Neural progenitor cell (in vitro differentiated cells): Measurements from ENCODE around the gene SLC30A4. TPM values are rescaled to one million over a fixed set of nuclear protein-coding genes. Genes with fewer than 3 reads are reported as not detected.

Experiments used
- DNase-seq: peaks from one replicate; pipeline ENCODE4 v3.0.0-alpha.2; 2016; ENCODE audit warnings: low spot score
- H2AFZ ChIP-seq: fragments of 200-600 bp; sonication (generic); replicated peaks from 2 replicates; pipeline ENCODE4 v1.6.1; 2016; ENCODE audit warnings: antibody characterized with exemption
- H3F3A ChIP-seq: fragments of 200-600 bp; sonication (generic); 2 replicates; pipeline ENCODE4 v1.6.1; 2016; ENCODE audit warnings: antibody characterized with exemption, low read depth
- H3K27ac ChIP-seq: fragments of 200-600 bp; sonication (generic); 2 replicates; pipeline ENCODE4 v1.5.1; 2016; ENCODE audit warnings: mild to moderate bottlenecking
- H3K27me3 ChIP-seq: fragments of 200-600 bp; sonication (generic); 2 replicates; pipeline ENCODE4 v1.6.1; 2016; ENCODE audit warnings: mild to moderate bottlenecking, moderate library complexity
- H3K36me3 ChIP-seq: fragments of 200-600 bp; sonication (generic); 2 replicates; pipeline ENCODE4 v1.5.1; 2016
- H3K4me1 ChIP-seq: fragments of 200-600 bp; sonication (generic); 2 replicates; pipeline ENCODE4 v1.6.1; 2016; ENCODE audit warnings: mixed run types
- H3K4me2 ChIP-seq: fragments of 200-600 bp; sonication (generic); 2 replicates; pipeline ENCODE4 v1.6.1; 2016
- H3K4me3 ChIP-seq: fragments of 200-600 bp; sonication (generic); 2 replicates; pipeline ENCODE4 v1.5.1; 2016
- H3K79me2 ChIP-seq: fragments of 200-600 bp; sonication (generic); 2 replicates; pipeline ENCODE4 v1.6.1; 2016; ENCODE audit warnings: low read depth
- H3K9ac ChIP-seq: fragments of 200-600 bp; sonication (generic); 2 replicates; pipeline ENCODE4 v1.6.1; 2016
- H3K9me3 ChIP-seq: fragments of 200-600 bp; sonication (generic); 2 replicates; pipeline ENCODE4 v1.5.1; 2016; ENCODE audit warnings: low read depth
- H4K20me1 ChIP-seq: fragments of 200-600 bp; sonication (generic); 2 replicates; pipeline ENCODE4 v1.6.1; 2016; ENCODE audit warnings: low read depth
- H3K27ac Mint-ChIP-seq: 3 replicates; pipeline ENCODE4 v1.8.0; 2021; ENCODE audit warnings: mixed read lengths
- H3K27me3 Mint-ChIP-seq: 2 replicates; pipeline ENCODE4 v1.8.0; 2022; ENCODE audit warnings: low read depth, mild to moderate bottlenecking, inconsistent platforms, moderate library complexity, mixed read lengths; ENCODE audit not compliant: insufficient read depth
- H3K36me3 Mint-ChIP-seq: 3 replicates; pipeline ENCODE4 v1.8.0; 2021; ENCODE audit warnings: mixed read lengths
- H3K4me1 Mint-ChIP-seq: 3 replicates; pipeline ENCODE4 v1.8.0; 2021; ENCODE audit warnings: mixed read lengths
- H3K4me3 Mint-ChIP-seq: 3 replicates; pipeline ENCODE4 v1.8.0; 2021; ENCODE audit warnings: mild to moderate bottlenecking, moderate library complexity, mixed read lengths
- H3K9me3 Mint-ChIP-seq: 3 replicates; pipeline ENCODE4 v1.8.0; 2020; ENCODE audit warnings: mixed read lengths
- CTCF ChIP-seq: fragments of 200-600 bp; sonication (generic); IDR thresholded peaks from 2 replicates; pipeline ENCODE4 v1.5.1; 2017; ENCODE audit warnings: antibody characterized with exemption, mild to moderate bottlenecking
- EZH2 ChIP-seq: fragments of 200-600 bp; sonication (generic); IDR thresholded peaks from 2 replicates; pipeline ENCODE4 v1.6.1; 2017; ENCODE audit warnings: antibody characterized with exemption, mild to moderate bottlenecking, moderate library complexity
- EZH2phosphoT487 ChIP-seq: fragments of 200-600 bp; sonication (generic); IDR thresholded peaks from 2 replicates; pipeline ENCODE4 v1.6.1; 2017; ENCODE audit warnings: antibody characterized with exemption
- total RNA-seq: library from RNA; depleted of rRNA; stranded (reverse); fragments of >200 nt; gene quantifications from 2 replicates; pipeline ENCODE4 v1.2.3, GENCODE V29; 2015; ENCODE audit warnings: low replicate concordance

SLC30A4 gene
- total RNA-seq, 1 donor from 2014 or later = 0.02 TPM

- Mint-ChIP-seq H3K36me3 (no peaks in the 10 kb centered on the region), H3K9me3 (no peaks in the 10 kb centered on the region), H3K4me3 (no peak overlapping the region), H3K4me1 (no peaks in the 10 kb centered on the region), H3K27ac (no peak overlapping the region), H3K27me3 (peaks cover 9% of the 10 kb centered on the region)
- no peaks in the 10 kb centered on the region for H3K27me3 ChIP-seq
- no peaks in the 10 kb centered on the region for H3K36me3 ChIP-seq
- H3K79me2 ChIP-seq = no peaks in the 10 kb centered on the region
- no peak overlapping the region for H3K4me3 ChIP-seq
- H3K9me3 ChIP-seq = no peaks in the 10 kb centered on the region
- no peak for DNase-seq
- H3K4me2 ChIP-seq = no peak overlapping the region
- H3K4me1 ChIP-seq = no peaks in the 10 kb centered on the region
- no peak for TF ChIP-seq EZH2
- TF ChIP-seq EZH2phosphoT487 = no peak
- TF ChIP-seq CTCF = no peak
- no peak overlapping the region for H3K9ac ChIP-seq
- no peak overlapping the region for H2AFZ ChIP-seq
- H3K27ac ChIP-seq = no peak overlapping the region
- H3F3A ChIP-seq = no peaks in the 10 kb centered on the region
- H4K20me1 ChIP-seq = no peaks in the 10 kb centered on the region
These were observed 24.2 kb upstream of the SLC30A4 start for GRCh38 chr15:45546789-45547188.

- H3F3A ChIP-seq = no peaks in the 10 kb centered on the region
These were observed 21.9 kb upstream of the SLC30A4 start for GRCh38 chr15:45544266-45545023.

GRCh38 chr15:45543051-45543450 lies 20.5 kb upstream of the SLC30A4 start:
- H3K4me2 ChIP-seq = no peak overlapping the region
- H3K36me3 Mint-ChIP-seq = no peaks in the 10 kb centered on the region
- peaks cover 7% of the 10 kb centered on the region for H3K27me3 Mint-ChIP-seq
- H4K20me1 ChIP-seq = no peaks in the 10 kb centered on the region
- no peak overlapping the region for H3K9ac ChIP-seq
- no peak overlapping the region for H3K27ac Mint-ChIP-seq
- H3K9me3 Mint-ChIP-seq = no peaks in the 10 kb centered on the region
- H3K36me3 ChIP-seq = no peaks in the 10 kb centered on the region
- H2AFZ ChIP-seq = no peak overlapping the region
- H3K4me3 ChIP-seq = no peak overlapping the region
- no peak for DNase-seq
- H3K4me3 Mint-ChIP-seq = no peak overlapping the region
- H3K4me1 Mint-ChIP-seq = no peaks in the 10 kb centered on the region
- TF ChIP-seq EZH2 (no peak), CTCF (no peak), EZH2phosphoT487 (no peak)
- H3K4me1 ChIP-seq = no peaks in the 10 kb centered on the region
- H3K27me3 ChIP-seq = no peaks in the 10 kb centered on the region
- H3F3A ChIP-seq = no peaks in the 10 kb centered on the region
- no peaks in the 10 kb centered on the region for H3K79me2 ChIP-seq
- no peaks in the 10 kb centered on the region for H3K9me3 ChIP-seq
- no peak overlapping the region for H3K27ac ChIP-seq

More at GRCh38 chr15:45544266-45545023, 21.9 kb upstream of the SLC30A4 start:
- no peaks in the 10 kb centered on the region for H3K36me3 Mint-ChIP-seq
- no peaks in the 10 kb centered on the region for H3K4me1 Mint-ChIP-seq
- Histone ChIP-seq H3K36me3 (no peaks in the 10 kb centered on the region), H3K9ac (no peak overlapping the region), H4K20me1 (no peaks in the 10 kb centered on the region), H3K79me2 (no peaks in the 10 kb centered on the region), H3K4me1 (no peaks in the 10 kb centered on the region), H3K9me3 (no peaks in the 10 kb centered on the region), H3K27ac (no peak overlapping the region), H3K27me3 (no peaks in the 10 kb centered on the region), H3K4me2 (no peak overlapping the region), H2AFZ (no peak overlapping the region), H3K4me3 (no peak overlapping the region)
- no peak overlapping the region for H3K27ac Mint-ChIP-seq
- H3K27me3 Mint-ChIP-seq = peaks cover 9% of the 10 kb centered on the region
- DNase-seq = no peak
- H3K4me3 Mint-ChIP-seq = no peak overlapping the region
- no peaks in the 10 kb centered on the region for H3K9me3 Mint-ChIP-seq
- TF ChIP-seq CTCF = no peak
